Cardiac muscle cell (in vitro differentiated cells and primary cell): Measurements from ENCODE around the gene NAV2. TPM values are rescaled to one million over a fixed set of nuclear protein-coding genes. Genes with fewer than 3 reads are reported as not detected.

ENCODE experiments used
- DNase-seq, 2 donors: peaks; one replicate each; pipeline versions ENCODE4 v3.0.0 to v3.0.0-alpha.2; 2010 to 2017; ENCODE audit warnings: low read depth in 1 of 2, low spot score in 1 of 2
- H3K27ac ChIP-seq: fragments of 200-600 bp; sonication (generic); 2 replicates; pipeline ENCODE4 v1.5.1; 2016
- H3K27me3 ChIP-seq: fragments of 200-600 bp; sonication (generic); 2 replicates; pipeline ENCODE4 v1.6.0; 2016; ENCODE audit warnings: control low read depth
- H3K36me3 ChIP-seq: fragments of 200-600 bp; sonication (generic); 2 replicates; pipeline ENCODE4 v1.5.1; 2016; ENCODE audit warnings: control low read depth
- H3K4me1 ChIP-seq: fragments of 200-600 bp; sonication (generic); 2 replicates; pipeline ENCODE4 v1.8.1; 2017; ENCODE audit warnings: low read depth, mild to moderate bottlenecking, mixed run types
- H3K4me3 ChIP-seq: fragments of 200-600 bp; sonication (generic); 2 replicates; pipeline ENCODE4 v1.5.1; 2016; ENCODE audit warnings: mild to moderate bottlenecking
- H3K9me3 ChIP-seq: fragments of 200-600 bp; sonication (generic); 2 replicates; pipeline ENCODE4 v1.5.1; 2017; ENCODE audit warnings: low read depth, mild to moderate bottlenecking, control low read depth
- CTCF ChIP-seq: IDR thresholded peaks from 2 replicates; pipeline ENCODE4 v1.5.1; 2012; ENCODE audit warnings: low read depth, mild to moderate bottlenecking, low read length
- polyA plus RNA-seq: library from polyadenylated mRNA; unstranded; fragments of >200 nt; fragmentation: Nextera tagmentation; extraction: Ambion mirVana; gene quantifications from 2 replicates; pipeline ENCODE4 v1.2.1, GENCODE V29; 2016
- total RNA-seq: library from RNA; depleted of rRNA; stranded (reverse); fragments of >200 nt; gene quantifications from 2 replicates; pipeline ENCODE4 v1.2.3, GENCODE V29; 2016

The NAV2 gene
- total and polyA plus RNA-seq, 2 experiments from 2014 or later: 113 to 164 TPM

DNA sequence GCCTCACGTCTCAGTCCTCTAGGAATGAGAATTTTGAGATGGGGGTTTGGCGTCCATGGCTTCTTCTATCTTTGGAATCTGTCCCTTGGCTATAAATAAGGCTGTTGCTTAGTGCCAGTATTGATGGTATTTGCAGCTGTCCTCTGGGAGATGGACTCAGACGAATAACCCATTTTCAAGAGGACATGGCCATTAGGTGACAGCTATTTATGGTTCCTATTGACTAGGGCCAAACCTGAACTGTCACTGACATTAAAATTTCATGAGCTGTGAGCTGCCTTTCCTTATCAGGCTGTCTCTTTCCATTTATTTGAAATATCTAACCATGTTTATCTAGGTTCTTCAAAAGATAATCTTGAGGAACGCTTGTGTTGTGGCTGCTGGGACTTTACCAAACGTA, 92.7 kb downstream of the NAV2 start:
- DNase-seq: no peak
- Histone ChIP-seq H3K27ac (no peak overlapping the region), H3K9me3 (no peaks in the 10 kb centered on the region), H3K27me3 (peaks cover 3% of the 10 kb centered on the region), H3K4me3 (no peak overlapping the region), H3K36me3 (no peaks in the 10 kb centered on the region), H3K4me1 (peaks cover 13% of the 10 kb centered on the region)
- no peak for TF ChIP-seq CTCF

- Histone ChIP-seq H3K9me3 (no peaks in the 10 kb centered on the region), H3K36me3 (no peaks in the 10 kb centered on the region), H3K4me1 (peaks cover 13% of the 10 kb centered on the region), H3K27ac (no peak overlapping the region), H3K4me3 (no peak overlapping the region), H3K27me3 (peaks cover 3% of the 10 kb centered on the region)
- TF ChIP-seq CTCF: no peak
- no peak for DNase-seq
Measured at GRCh38 chr11:19805827-19806226, 93.2 kb downstream of the NAV2 start.

- peaks cover 13% of the 10 kb centered on the region for H3K4me1 ChIP-seq
- peaks cover 1% of the 10 kb centered on the region for H3K27me3 ChIP-seq
- no peak overlapping the region for H3K4me3 ChIP-seq
Measured at GRCh38 chr11:19806251-19806650, 93.6 kb downstream of the NAV2 start.

DNA sequence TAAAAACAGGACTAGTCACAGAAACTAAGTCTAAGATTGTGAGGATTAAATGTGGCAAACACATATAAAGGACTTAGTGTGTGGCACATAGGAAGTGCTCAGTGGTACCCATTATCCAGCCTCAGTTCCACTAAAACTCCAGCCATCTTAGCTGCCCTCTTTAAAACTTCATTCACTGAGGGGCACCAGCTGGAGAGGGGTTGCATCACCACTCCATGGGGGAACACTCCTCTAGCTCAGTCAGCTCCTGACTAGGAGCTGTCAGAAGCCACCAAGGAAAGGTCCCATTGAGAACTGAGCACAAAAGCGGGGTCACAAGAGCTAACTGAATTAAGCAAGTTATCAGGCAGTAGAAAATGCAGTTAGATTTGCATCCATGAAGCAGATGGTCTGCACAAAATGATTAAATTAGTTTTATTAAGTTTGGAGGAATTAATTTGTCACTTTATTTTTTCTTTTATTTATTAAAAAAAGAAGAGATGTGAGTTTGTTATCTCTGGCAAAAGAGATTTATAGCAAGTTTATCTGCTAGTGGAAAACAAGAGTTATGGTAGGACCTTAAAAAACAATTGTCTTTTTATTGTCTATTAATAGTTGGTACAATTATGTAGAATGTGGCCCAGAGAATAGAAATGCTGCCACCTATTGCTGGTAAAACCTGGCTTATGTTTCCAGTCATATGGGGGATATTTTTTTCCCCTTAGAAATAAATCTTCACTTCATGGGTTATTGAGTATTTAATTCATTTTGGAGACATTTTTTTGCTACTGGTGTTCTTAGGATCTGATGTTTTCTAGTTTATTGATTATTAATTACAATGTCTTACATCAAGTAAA, 95.7 kb downstream of the NAV2 start:
- Histone ChIP-seq H3K27ac (no peak overlapping the region), H3K4me3 (no peak overlapping the region), H3K27me3 (no peaks in the 10 kb centered on the region), H3K36me3 (no peaks in the 10 kb centered on the region), H3K4me1 (peaks cover 13% of the 10 kb centered on the region), H3K9me3 (no peaks in the 10 kb centered on the region)
- peak; percentile 26 for TF ChIP-seq CTCF
- peak in 1 of 2 donors; percentile 10 for DNase-seq

More at GRCh38 chr11:19806251-19806650, 93.6 kb downstream of the NAV2 start:
- no peak for DNase-seq
- Histone ChIP-seq H3K9me3 (no peaks in the 10 kb centered on the region), H3K36me3 (no peaks in the 10 kb centered on the region), H3K27ac (no peak overlapping the region)
- no peak for TF ChIP-seq CTCF

DNA sequence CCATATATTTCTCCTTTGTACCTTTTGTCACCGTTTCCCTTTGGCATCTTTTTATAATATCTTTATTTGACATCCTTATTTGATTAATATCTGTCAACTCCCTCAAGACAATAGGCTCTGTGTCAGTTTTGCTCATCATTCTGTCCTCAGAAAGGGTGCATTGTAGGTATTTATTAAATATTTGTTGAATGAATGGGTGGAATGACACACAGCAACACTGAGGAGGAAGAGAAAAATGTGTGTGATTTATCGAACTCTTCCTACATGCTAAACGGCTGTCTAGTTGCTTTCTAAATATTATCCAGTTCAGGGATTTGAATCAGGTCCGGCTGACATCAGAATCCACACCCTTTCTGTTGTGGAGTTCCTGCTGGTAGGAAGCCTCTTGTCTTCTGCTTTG, 98.2 kb downstream of the NAV2 start:
- Histone ChIP-seq H3K36me3 (no peaks in the 10 kb centered on the region), H3K4me3 (no peak overlapping the region), H3K4me1 (peaks cover 6% of the 10 kb centered on the region), H3K9me3 (no peaks in the 10 kb centered on the region), H3K27ac (no peak overlapping the region), H3K27me3 (no peaks in the 10 kb centered on the region)
- TF ChIP-seq CTCF: no peak
- no peak for DNase-seq
